NB4 (cell line): ENCODE measurements around the gene PCP4L1.

ENCODE experiments used
- DNase-seq: peaks from one replicate; pipeline ENCODE4 v3.0.0; 2010; ENCODE audit warnings: low read depth
- H3K4me3 ChIP-seq: one replicate; pipeline ENCODE4 v1.5.1; 2011; ENCODE audit warnings: mild to moderate bottlenecking, low read depth, low read length, moderate library complexity
- CTCF ChIP-seq: IDR thresholded peaks from one replicate; pipeline ENCODE4 v1.5.1; 2012; ENCODE audit warnings: low read depth, low read length
- MYC ChIP-seq: IDR thresholded peaks from 2 replicates; pipeline ENCODE4 v1.6.1; 2011; ENCODE audit warnings: low read depth, low read length
- POLR2A ChIP-seq: IDR thresholded peaks from 2 replicates; pipeline ENCODE4 v1.6.1; 2011; ENCODE audit warnings: mild to moderate bottlenecking; ENCODE audit not compliant: insufficient read length; ENCODE audit errors: extremely low read depth
- TF ChIP-seq, protein P1 (sequence below): IDR thresholded peaks from 2 replicates; pipeline ENCODE4 v1.6.1; 2011; ENCODE audit warnings: low read depth, low read length

PCP4L1 gene

GRCh38 chr1:161229896-161230295 lies 28.6 kb upstream of the PCP4L1 start:
- no peak overlapping the region for H3K4me3 ChIP-seq
- peak; percentile 34 for TF ChIP-seq CTCF
- TF ChIP-seq, protein P1, sequence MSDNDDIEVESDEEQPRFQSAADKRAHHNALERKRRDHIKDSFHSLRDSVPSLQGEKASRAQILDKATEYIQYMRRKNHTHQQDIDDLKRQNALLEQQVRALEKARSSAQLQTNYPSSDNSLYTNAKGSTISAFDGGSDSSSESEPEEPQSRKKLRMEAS, result no peak
- DNase-seq, result peak; percentile 35

DNA sequence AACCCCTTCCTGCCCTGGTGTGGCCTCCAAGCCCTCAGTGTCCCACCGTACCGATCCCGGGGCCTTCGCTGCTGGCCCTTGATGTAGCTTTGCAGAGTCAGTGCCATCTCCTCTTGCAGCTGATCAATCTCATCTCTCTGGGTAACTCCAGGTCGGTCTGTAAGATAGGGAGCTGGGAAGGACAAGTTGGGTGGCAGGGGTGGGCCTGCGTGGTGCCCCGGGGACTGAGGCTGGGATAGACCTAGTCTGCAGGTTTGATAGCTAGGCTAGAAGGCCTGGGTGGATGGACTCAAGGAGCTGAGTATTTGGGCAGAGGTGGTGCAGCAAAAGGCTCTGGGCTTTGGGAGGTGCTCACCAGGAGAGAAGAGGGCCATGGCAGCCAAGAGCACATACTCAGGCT lies 27.8 kb upstream of the PCP4L1 start:
- DNase-seq, result no peak
- TF ChIP-seq CTCF, result no peak
- no peak for TF ChIP-seq MYC
- no peak for TF ChIP-seq POLR2A
- H3K4me3 ChIP-seq, result no peak overlapping the region

DNA sequence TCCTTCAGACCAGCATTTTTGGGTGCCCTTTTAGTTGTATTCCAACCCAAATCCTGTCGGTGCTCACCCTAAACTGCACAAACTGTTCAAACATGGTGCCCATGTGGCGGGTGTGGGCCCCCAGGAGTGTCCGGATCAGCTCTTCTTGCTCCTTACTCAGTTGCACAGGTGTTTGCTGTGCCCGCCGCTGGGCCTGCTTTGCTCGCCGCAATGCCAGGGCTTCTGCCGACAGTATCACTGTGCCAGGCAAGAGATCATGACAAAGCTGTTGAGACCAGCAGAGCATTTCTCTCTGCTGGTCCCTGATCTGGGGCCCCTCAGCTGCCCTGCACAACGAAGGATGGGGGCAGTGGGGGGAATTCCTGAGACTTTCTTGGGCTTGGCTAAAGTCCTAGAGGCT lies 25.4 kb upstream of the PCP4L1 start:
- H3K4me3 ChIP-seq, result no peak overlapping the region
- DNase-seq, result no peak
- TF ChIP-seq, protein P1, result no peak
- TF ChIP-seq POLR2A (no peak), MYC (no peak), CTCF (no peak)

GRCh38 chr1:161235957-161236775 lies 22.4 kb upstream of the PCP4L1 start:
- TF ChIP-seq POLR2A (no peak), MYC (no peak), CTCF (no peak)
- TF ChIP-seq, protein P1, result no peak
- DNase-seq, result no peak
- no peak overlapping the region for H3K4me3 ChIP-seq

GRCh38 chr1:161238039-161238473 lies 20.5 kb upstream of the PCP4L1 start, which contains the start of gene NR1I3:
Gene NR1I3 (minus strand): TSS chr1:161238203. CDS start chr1:161236565, 1,638 bp downstream.
- no peak within 1 kb of the TSS for H3K4me3 ChIP-seq
- no peak for DNase-seq
- TF ChIP-seq POLR2A (no peak), CTCF (no peak), MYC (no peak)
- TF ChIP-seq, protein P1, result no peak
